Vagina (tissue), 2 donors: ENCODE measurements around the gene ATP6V1C2. TPM values are rescaled to one million over a fixed set of nuclear protein-coding genes. Genes with fewer than 3 reads are reported as not detected.

ENCODE experiments used
- DNase-seq, 2 donors: peaks; one replicate each; pipeline ENCODE4 v3.0.0-alpha.2; 2017; ENCODE audit errors: extremely low spot score in 2 of 2
- H3K27ac ChIP-seq: fragments of 200-600 bp; sonication (generic); one replicate; pipeline ENCODE4 v1.5.1; 2019
- H3K27me3 ChIP-seq: fragments of 200-600 bp; sonication (generic); one replicate; pipeline ENCODE4 v1.5.1; 2019
- H3K36me3 ChIP-seq, 2 donors: fragments of 200-600 bp; sonication (generic); one replicate each; pipeline ENCODE4 v1.5.1; 2017 to 2019
- H3K4me1 ChIP-seq: fragments of 200-600 bp; sonication (generic); one replicate; pipeline ENCODE4 v1.5.1; 2019
- H3K4me3 ChIP-seq, 2 donors: fragments of 200-600 bp; sonication (generic); 1 replicate in 1 of 2; 2 replicates in 1 of 2; pipeline ENCODE4 v1.5.1; 2016 to 2019
- H3K9me3 ChIP-seq: fragments of 200-600 bp; sonication (generic); one replicate; pipeline ENCODE4 v1.5.1; 2019
- POLR2A ChIP-seq, 2 donors: fragments of 450-650 bp; IDR thresholded peaks; one replicate each; pipeline ENCODE4 v1.6.1; 2017; ENCODE audit warnings: antibody characterized with exemption in 2 of 2, mild to moderate bottlenecking in 2 of 2, moderate library complexity in 2 of 2
- POLR2AphosphoS5 ChIP-seq, 2 donors: sonication (generic); formaldehyde crosslinking; IDR thresholded peaks; one replicate each; pipeline ENCODE4 v1.9.0; 2017; ENCODE audit warnings: antibody characterized with exemption in 2 of 2, mild to moderate bottlenecking in 2 of 2, low read depth in 1 of 2; ENCODE audit not compliant: insufficient read depth in 1 of 2
- intact Hi-C: fragments of 100-400 bp; cut with DNase I; formaldehyde crosslinking; loops from one replicate; pipeline ENCODE4 v1.15.1; 2023
- total RNA-seq: library from RNA; depleted of rRNA; stranded (reverse); fragments of >200 nt; gene quantifications from one replicate; pipeline ENCODE4 v1.2.3, GENCODE V29; 2016
- TF ChIP-seq, protein P1 (sequence below), 3 experiments: fragments of 450-650 bp in 2 of 3; fragments of 200-600 bp in 1 of 3; sonication (generic) in 1 of 3; IDR thresholded peaks; one replicate each; pipeline ENCODE4 v1.5.1; 2017 to 2019; ENCODE audit warnings: antibody characterized with exemption in 3 of 3, mild to moderate bottlenecking in 2 of 3, moderate library complexity in 2 of 3

ATP6V1C2 gene
- total RNA-seq, 1 donor from 2014 or later: 134 TPM

DNA sequence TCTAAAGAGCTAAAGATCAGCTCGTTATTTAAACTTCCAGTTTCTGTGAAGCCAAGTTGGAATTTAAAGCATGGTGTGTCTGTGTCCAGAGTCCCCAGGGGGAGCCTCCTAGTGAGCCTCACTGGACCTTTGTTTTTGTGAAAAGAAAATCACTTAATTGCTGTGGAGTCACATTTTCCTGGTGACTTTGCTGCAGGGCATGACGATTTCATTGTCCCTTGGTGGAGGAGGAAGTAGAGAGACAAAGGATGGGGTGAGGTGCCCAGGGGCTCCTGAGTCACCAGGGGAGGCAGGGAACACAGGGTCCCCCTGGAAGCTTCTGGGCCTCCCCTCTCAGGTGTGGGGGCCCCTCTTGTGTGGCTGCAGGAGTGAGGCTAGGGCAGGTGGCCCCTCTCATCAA, 19.7 kb downstream of the ATP6V1C2 start:
- intact Hi-C loops: no loop called here
- Histone ChIP-seq H3K4me3 (no peak overlapping the region), H3K27ac (no peak overlapping the region), H3K27me3 (no peaks in the 10 kb centered on the region), H3K4me1 (no peaks in the 10 kb centered on the region), H3K36me3 (no peaks in the 10 kb centered on the region), H3K9me3 (no peaks in the 10 kb centered on the region)
- no peak for TF ChIP-seq POLR2AphosphoS5 (IDR thresholded peaks at IDR 0.05; ENCODE audit: insufficient read depth in 1 of 2, low read depth in 1 of 2)
- no peak for TF ChIP-seq POLR2A (IDR thresholded peaks at IDR 0.05)
- TF ChIP-seq, protein P1, sequence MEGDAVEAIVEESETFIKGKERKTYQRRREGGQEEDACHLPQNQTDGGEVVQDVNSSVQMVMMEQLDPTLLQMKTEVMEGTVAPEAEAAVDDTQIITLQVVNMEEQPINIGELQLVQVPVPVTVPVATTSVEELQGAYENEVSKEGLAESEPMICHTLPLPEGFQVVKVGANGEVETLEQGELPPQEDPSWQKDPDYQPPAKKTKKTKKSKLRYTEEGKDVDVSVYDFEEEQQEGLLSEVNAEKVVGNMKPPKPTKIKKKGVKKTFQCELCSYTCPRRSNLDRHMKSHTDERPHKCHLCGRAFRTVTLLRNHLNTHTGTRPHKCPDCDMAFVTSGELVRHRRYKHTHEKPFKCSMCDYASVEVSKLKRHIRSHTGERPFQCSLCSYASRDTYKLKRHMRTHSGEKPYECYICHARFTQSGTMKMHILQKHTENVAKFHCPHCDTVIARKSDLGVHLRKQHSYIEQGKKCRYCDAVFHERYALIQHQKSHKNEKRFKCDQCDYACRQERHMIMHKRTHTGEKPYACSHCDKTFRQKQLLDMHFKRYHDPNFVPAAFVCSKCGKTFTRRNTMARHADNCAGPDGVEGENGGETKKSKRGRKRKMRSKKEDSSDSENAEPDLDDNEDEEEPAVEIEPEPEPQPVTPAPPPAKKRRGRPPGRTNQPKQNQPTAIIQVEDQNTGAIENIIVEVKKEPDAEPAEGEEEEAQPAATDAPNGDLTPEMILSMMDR (IDR thresholded peaks at IDR 0.05): no peak
- no peak for DNase-seq

DNA sequence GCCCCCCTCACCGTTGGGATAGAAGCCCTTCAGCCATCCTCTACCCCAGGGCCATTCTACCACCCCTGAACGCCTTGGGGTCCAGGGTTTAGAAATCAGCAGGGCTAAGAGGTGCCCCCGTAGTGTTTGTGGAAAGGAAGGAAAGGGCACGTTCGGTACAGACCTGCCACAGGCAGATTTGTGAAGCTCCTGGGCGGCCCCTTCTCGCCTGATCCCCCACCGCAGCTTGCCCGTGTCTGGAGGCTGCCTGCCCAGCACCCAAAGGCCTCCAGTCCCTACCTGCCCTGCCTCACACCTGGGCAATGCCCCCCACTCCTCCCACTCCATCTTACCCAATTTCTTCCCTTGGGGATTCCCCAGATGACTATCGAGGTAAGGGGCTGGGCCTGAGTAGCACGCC, 21.2 kb downstream of the ATP6V1C2 start:
- TF ChIP-seq, protein P1 (IDR thresholded peaks at IDR 0.05): no peak
- no peak for TF ChIP-seq POLR2AphosphoS5 (IDR thresholded peaks at IDR 0.05; ENCODE audit: insufficient read depth in 1 of 2, low read depth in 1 of 2)
- TF ChIP-seq POLR2A (IDR thresholded peaks at IDR 0.05): no peak
- Histone ChIP-seq H3K9me3 (no peaks in the 10 kb centered on the region), H3K27ac (no peak overlapping the region), H3K27me3 (no peaks in the 10 kb centered on the region), H3K4me1 (no peaks in the 10 kb centered on the region), H3K4me3 (no peak overlapping the region), H3K36me3 (no peaks in the 10 kb centered on the region)
- DNase-seq: no peak
- intact Hi-C loops: no loop called here

DNA sequence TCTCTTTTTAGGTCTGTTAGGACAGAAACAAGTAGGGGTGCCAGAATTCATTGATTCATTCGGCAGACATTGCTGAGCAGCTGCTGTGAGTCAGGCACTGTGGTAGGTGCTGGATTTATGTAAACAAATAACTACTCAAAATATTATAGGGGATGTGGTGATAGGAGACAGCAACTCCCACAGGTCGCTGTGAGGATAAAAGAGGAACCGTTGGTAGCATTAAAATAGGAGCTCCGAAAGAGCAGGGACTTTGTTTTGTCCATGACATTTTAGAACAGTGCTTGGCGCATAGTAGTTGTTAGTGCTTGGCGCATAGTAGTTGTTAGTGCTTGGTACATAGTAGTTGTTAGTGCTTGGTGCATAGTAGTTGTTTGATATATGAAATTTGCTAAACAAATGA, 29.2 kb downstream of the ATP6V1C2 start:
- Histone ChIP-seq H3K27me3 (no peaks in the 10 kb centered on the region), H3K4me1 (no peaks in the 10 kb centered on the region), H3K27ac (no peak overlapping the region), H3K36me3 (no peaks in the 10 kb centered on the region), H3K9me3 (no peaks in the 10 kb centered on the region), H3K4me3 (no peak overlapping the region)
- DNase-seq: no peak
- intact Hi-C loops: no loop called here
- TF ChIP-seq, protein P1 (IDR thresholded peaks at IDR 0.05): no peak
- TF ChIP-seq POLR2A (IDR thresholded peaks at IDR 0.05) (no peak), POLR2AphosphoS5 (IDR thresholded peaks at IDR 0.05; ENCODE audit: insufficient read depth in 1 of 2, low read depth in 1 of 2) (no peak)

DNA sequence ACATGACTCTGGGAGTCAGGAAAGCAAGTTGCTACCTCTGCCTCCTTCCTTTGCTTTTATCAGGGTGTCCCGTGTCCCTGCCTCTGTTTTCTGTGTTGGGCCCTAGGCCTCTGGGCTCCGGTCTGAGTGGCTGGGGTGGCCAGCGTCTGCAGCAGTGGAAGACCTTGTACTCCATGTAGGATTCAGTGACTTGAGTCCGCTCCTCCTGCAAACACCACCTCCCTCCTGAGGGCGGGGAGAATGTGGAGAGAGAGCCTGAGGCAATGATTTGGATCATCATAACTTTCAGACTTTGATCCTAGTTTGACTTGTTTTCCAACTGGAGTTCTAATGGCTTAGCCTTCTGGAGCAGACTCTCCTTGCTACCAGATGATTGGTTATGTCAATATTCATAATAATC, 30.8 kb downstream of the ATP6V1C2 start:
- no peaks in the 10 kb centered on the region for H3K36me3 ChIP-seq
- H3K4me1 ChIP-seq: no peaks in the 10 kb centered on the region
- H3K9me3 ChIP-seq: no peaks in the 10 kb centered on the region
- no peak for DNase-seq
- no peak overlapping the region for H3K4me3 ChIP-seq
- H3K27ac ChIP-seq: no peak overlapping the region
- intact Hi-C loops: no loop called here
- TF ChIP-seq POLR2AphosphoS5 (IDR thresholded peaks at IDR 0.05; ENCODE audit: insufficient read depth in 1 of 2, low read depth in 1 of 2) (no peak), POLR2A (IDR thresholded peaks at IDR 0.05) (no peak)
- TF ChIP-seq, protein P1 (IDR thresholded peaks at IDR 0.05): no peak
- H3K27me3 ChIP-seq: no peaks in the 10 kb centered on the region

DNA sequence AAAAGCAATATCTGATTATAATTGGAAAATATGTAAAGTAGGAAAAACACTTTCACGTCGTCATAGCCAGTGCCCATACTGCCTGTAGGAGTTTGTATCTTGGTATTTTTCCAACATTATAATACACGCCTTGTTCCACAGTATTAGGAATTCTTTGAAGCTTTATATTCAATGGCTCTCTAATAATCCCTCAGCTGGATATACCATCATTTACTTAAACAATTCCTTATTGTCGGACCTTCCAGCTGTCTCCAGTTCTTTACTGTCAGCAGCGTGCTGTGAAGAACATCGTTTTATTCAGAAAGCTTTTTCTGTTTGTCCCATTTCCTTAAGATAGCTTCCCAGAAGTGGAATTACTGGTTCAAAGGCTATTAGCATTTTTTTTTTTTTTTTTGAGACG, 31.7 kb downstream of the ATP6V1C2 start:
- H3K4me1 ChIP-seq: no peaks in the 10 kb centered on the region
- H3K9me3 ChIP-seq: no peaks in the 10 kb centered on the region
- no peaks in the 10 kb centered on the region for H3K27me3 ChIP-seq
- no peak overlapping the region for H3K27ac ChIP-seq
- no peak for DNase-seq
- no peak overlapping the region for H3K4me3 ChIP-seq
- no peak for TF ChIP-seq POLR2AphosphoS5 (IDR thresholded peaks at IDR 0.05; ENCODE audit: insufficient read depth in 1 of 2, low read depth in 1 of 2)
- TF ChIP-seq, protein P1 (IDR thresholded peaks at IDR 0.05): no peak
- TF ChIP-seq POLR2A (IDR thresholded peaks at IDR 0.05): no peak
- intact Hi-C loops: no loop called here
- no peaks in the 10 kb centered on the region for H3K36me3 ChIP-seq
